Measurements from ENCODE around the gene GRM6.

GRCh38 chr5:178990491-178990890 is 4.6 kb downstream of the GRM6 start:
- TF ChIP-seq POLR2A (IDR thresholded peaks at IDR 0.05), result no peak
- TF ChIP-seq, protein P1, sequence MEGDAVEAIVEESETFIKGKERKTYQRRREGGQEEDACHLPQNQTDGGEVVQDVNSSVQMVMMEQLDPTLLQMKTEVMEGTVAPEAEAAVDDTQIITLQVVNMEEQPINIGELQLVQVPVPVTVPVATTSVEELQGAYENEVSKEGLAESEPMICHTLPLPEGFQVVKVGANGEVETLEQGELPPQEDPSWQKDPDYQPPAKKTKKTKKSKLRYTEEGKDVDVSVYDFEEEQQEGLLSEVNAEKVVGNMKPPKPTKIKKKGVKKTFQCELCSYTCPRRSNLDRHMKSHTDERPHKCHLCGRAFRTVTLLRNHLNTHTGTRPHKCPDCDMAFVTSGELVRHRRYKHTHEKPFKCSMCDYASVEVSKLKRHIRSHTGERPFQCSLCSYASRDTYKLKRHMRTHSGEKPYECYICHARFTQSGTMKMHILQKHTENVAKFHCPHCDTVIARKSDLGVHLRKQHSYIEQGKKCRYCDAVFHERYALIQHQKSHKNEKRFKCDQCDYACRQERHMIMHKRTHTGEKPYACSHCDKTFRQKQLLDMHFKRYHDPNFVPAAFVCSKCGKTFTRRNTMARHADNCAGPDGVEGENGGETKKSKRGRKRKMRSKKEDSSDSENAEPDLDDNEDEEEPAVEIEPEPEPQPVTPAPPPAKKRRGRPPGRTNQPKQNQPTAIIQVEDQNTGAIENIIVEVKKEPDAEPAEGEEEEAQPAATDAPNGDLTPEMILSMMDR (IDR thresholded peaks at IDR 0.05), result no peak

Measured in adrenal gland (tissue), 5 donors.